ENCODE data around the gene VMAC. TPM values are rescaled to one million over a fixed set of nuclear protein-coding genes. Genes with fewer than 3 reads are reported as not detected.

Gene VMAC
- total and polyA plus RNA-seq, 9 of the 15 experiments (the other 6 are each of a cell fraction or from before 2014, with no cell fraction given) = 0.03 to 3.4 (median 1.1) TPM

- no peak; the same call in 1 of the 2 replicates for TF ChIP-seq CREB1 (IDR thresholded peaks at IDR 0.05)
- TF ChIP-seq CREB1 (CRISPR knock-in tag; IDR thresholded peaks at IDR 0.05) = peak; percentile 80
- TF ChIP-seq CBX5 (IDR thresholded peaks at IDR 0.05; ENCODE audit: borderline replicate concordance, low read depth) = no peak
- TF ChIP-seq BRCA1 (IDR thresholded peaks at IDR 0.05) = no peak
- no peak for TF ChIP-seq BRCA1 (CRISPR knock-in tag; IDR thresholded peaks at IDR 0.05)
- TF ChIP-seq ZNF583 (CRISPR knock-in tag; IDR thresholded peaks at IDR 0.05) = no peak
- 0 out of 2 replicates have a peak, but pooled peaks have one; percentile 41 for TF ChIP-seq ZBTB43 (CRISPR knock-in tag; IDR thresholded peaks at IDR 0.05)
- TF ChIP-seq CTCFL (IDR thresholded peaks at IDR 0.05; ENCODE audit: borderline replicate concordance, insufficient read depth, low read depth, low read length, poor library complexity, severe bottlenecking) = no peak
- TF ChIP-seq NKRF (IDR thresholded peaks at IDR 0.05; ENCODE audit: borderline replicate concordance) = peak; percentile 90
- no peak for TF ChIP-seq STAT5B (CRISPR knock-in tag; IDR thresholded peaks at IDR 0.05)
- TF ChIP-seq SOX6 (IDR thresholded peaks at IDR 0.05) = peak; percentile 63; the same call in 1 of the 2 replicates
- no peak for TF ChIP-seq ZNF592 (IDR thresholded peaks at IDR 0.05)
- TF ChIP-seq SNRNP70 (optimal IDR thresholded peaks at IDR 0.05; ENCODE audit: low read depth, low read length) = no peak
- no peak for TF ChIP-seq GTF2F1 (IDR thresholded peaks at IDR 0.05; ENCODE audit: low read depth, low read length)
- no peak for TF ChIP-seq HDAC6 (IDR thresholded peaks at IDR 0.05; ENCODE audit: low read depth, low read length)
- no peak for TF ChIP-seq HNRNPH1 (optimal IDR thresholded peaks at IDR 0.05; ENCODE audit: low read depth, low read length)
- TF ChIP-seq ARID3A (IDR thresholded peaks at IDR 0.05; ENCODE audit: borderline replicate concordance, low read depth, low read length) = no peak
Observed at GRCh38 chr19:5903624-5904351, 884 bp upstream of the VMAC start, which contains the start of gene NDUFA11 (continued).
